Activated T-helper 2 cell treated with anti-CD3 and anti-CD28 coated beads, Interferon-gamma antibody, Interleukin-2, Interleukin-4, amounts not matched to agents 10 μg/mL and 5 μg/mL and 100 μg/mL, durations not matched to agents 14 hours and 24 hours and 36 hours (primary cell): ENCODE results near the gene MSH3. TPM values are rescaled to one million over a fixed set of nuclear protein-coding genes. Genes with fewer than 3 reads are reported as not detected.

Experiments
- DNase-seq: peaks from one replicate; pipeline ENCODE4 v3.0.0; 2021; ENCODE audit warnings: low spot score
- H3K27ac Mint-ChIP-seq: one replicate; pipeline ENCODE4 v1.8.0; 2021; ENCODE audit warnings: mixed read lengths
- H3K27me3 Mint-ChIP-seq: one replicate; pipeline ENCODE4 v1.8.0; 2021; ENCODE audit warnings: low read depth, mixed read lengths
- H3K36me3 Mint-ChIP-seq: one replicate; pipeline ENCODE4 v1.8.0; 2021; ENCODE audit warnings: low read depth, mixed read lengths
- H3K4me1 Mint-ChIP-seq: one replicate; pipeline ENCODE4 v1.8.0; 2021; ENCODE audit warnings: low read depth, mixed read lengths
- H3K4me3 Mint-ChIP-seq: one replicate; pipeline ENCODE4 v1.8.0; 2021; ENCODE audit warnings: low read depth, mild to moderate bottlenecking, moderate library complexity, mixed read lengths
- H3K9me3 Mint-ChIP-seq: one replicate; pipeline ENCODE4 v1.8.0; 2021; ENCODE audit warnings: mixed read lengths
- intact Hi-C: fragments of 100-400 bp; cut with micrococcal nuclease; formaldehyde crosslinking; loops from one replicate; pipeline ENCODE4 v1.15.1; 2023
- total RNA-seq: library from RNA; stranded (reverse); gene quantifications from 2 replicates; pipeline ENCODE4 v1.2.3, GENCODE V29; 2022

The MSH3 gene
- total RNA-seq, 1 donor from 2014 or later, result 20.6 TPM

GRCh38 chr5:80665057-80665456, 10.6 kb downstream of the MSH3 start:
- no peaks in the 10 kb centered on the region for H3K9me3 Mint-ChIP-seq
- H3K27me3 Mint-ChIP-seq, result no peaks in the 10 kb centered on the region
- DNase-seq, result no peak
- H3K27ac Mint-ChIP-seq, result no peak overlapping the region
- intact Hi-C loops, result no loop called here
- no peak overlapping the region for H3K4me3 Mint-ChIP-seq
- H3K36me3 Mint-ChIP-seq, result peaks cover 75% of the 10 kb centered on the region
- H3K4me1 Mint-ChIP-seq, result peaks cover 23% of the 10 kb centered on the region

GRCh38 chr5:80667384-80667783, 12.9 kb downstream of the MSH3 start:
- intact Hi-C loops, result no loop called here
- peaks cover 76% of the 10 kb centered on the region for H3K36me3 Mint-ChIP-seq
- DNase-seq, result no peak

GRCh38 chr5:80668016-80668969, 13.8 kb downstream of the MSH3 start:
- Mint-ChIP-seq H3K4me1 (peaks cover 22% of the 10 kb centered on the region), H3K4me3 (no peak overlapping the region), H3K27me3 (no peaks in the 10 kb centered on the region), H3K9me3 (no peaks in the 10 kb centered on the region), H3K27ac (no peak overlapping the region), H3K36me3 (peaks cover 74% of the 10 kb centered on the region)
- intact Hi-C loops, result no loop called here
- DNase-seq, result no peak

More at GRCh38 chr5:80667384-80667783, 12.9 kb downstream of the MSH3 start:
- Mint-ChIP-seq H3K27ac (no peak overlapping the region), H3K4me1 (peaks cover 21% of the 10 kb centered on the region), H3K27me3 (no peaks in the 10 kb centered on the region), H3K4me3 (no peak overlapping the region), H3K9me3 (no peaks in the 10 kb centered on the region)

GRCh38 chr5:80672140-80672736, 17.8 kb downstream of the MSH3 start:
- H3K27ac Mint-ChIP-seq, result no peak overlapping the region
- no peaks in the 10 kb centered on the region for H3K9me3 Mint-ChIP-seq
- intact Hi-C loops, result loop anchor here (5.0 kb wide), 3 partner anchors 190 to 580 kb away; no protein-coding TSS in a partner anchor
- no peaks in the 10 kb centered on the region for H3K27me3 Mint-ChIP-seq
- H3K4me3 Mint-ChIP-seq, result no peak overlapping the region
- peaks cover 72% of the 10 kb centered on the region for H3K36me3 Mint-ChIP-seq
- peak; percentile 43 for DNase-seq
- H3K4me1 Mint-ChIP-seq, result peaks cover 5% of the 10 kb centered on the region

- H3K9me3 Mint-ChIP-seq, result no peaks in the 10 kb centered on the region
- no peak for DNase-seq
- H3K27me3 Mint-ChIP-seq, result no peaks in the 10 kb centered on the region
- peaks cover 1% of the 10 kb centered on the region for H3K4me1 Mint-ChIP-seq
- intact Hi-C loops, result no loop called here
- H3K4me3 Mint-ChIP-seq, result no peak overlapping the region
- no peak overlapping the region for H3K27ac Mint-ChIP-seq
- peaks cover 64% of the 10 kb centered on the region for H3K36me3 Mint-ChIP-seq
Observed at GRCh38 chr5:80676706-80677105, 22.3 kb downstream of the MSH3 start.

GRCh38 chr5:80686757-80687156, 32.3 kb downstream of the MSH3 start:
- Mint-ChIP-seq H3K9me3 (no peaks in the 10 kb centered on the region), H3K4me3 (no peak overlapping the region), H3K4me1 (peaks cover 27% of the 10 kb centered on the region), H3K27ac (no peak overlapping the region), H3K36me3 (peaks cover 48% of the 10 kb centered on the region), H3K27me3 (no peaks in the 10 kb centered on the region)
- DNase-seq, result no peak
- intact Hi-C loops, result loop anchor here (1.0 to 10.0 kb wide), 4 partner anchors 278 to 509 kb away; partner anchors contain the start of gene RASGRF2

- no peak overlapping the region for H3K4me3 Mint-ChIP-seq
- DNase-seq, result no peak
- H3K36me3 Mint-ChIP-seq, result peaks cover 31% of the 10 kb centered on the region
- intact Hi-C loops, result loop anchor here (10.0 kb wide), 1 partner anchor 276 kb away; the partner anchor contains the start of gene RASGRF2
- H3K27me3 Mint-ChIP-seq, result no peaks in the 10 kb centered on the region
- no peaks in the 10 kb centered on the region for H3K9me3 Mint-ChIP-seq
- H3K4me1 Mint-ChIP-seq, result peaks cover 27% of the 10 kb centered on the region
- H3K27ac Mint-ChIP-seq, result no peak overlapping the region
Observed at GRCh38 chr5:80688648-80689420, 34.4 kb downstream of the MSH3 start.

GRCh38 chr5:80689627-80690026, 35.2 kb downstream of the MSH3 start:
- no peaks in the 10 kb centered on the region for H3K27me3 Mint-ChIP-seq
- H3K4me3 Mint-ChIP-seq, result no peak overlapping the region
- H3K36me3 Mint-ChIP-seq, result peaks cover 23% of the 10 kb centered on the region
- intact Hi-C loops, result loop anchor here (10.0 kb wide), 1 partner anchor 275 kb away; the partner anchor contains the start of gene RASGRF2
- DNase-seq, result no peak
- no peaks in the 10 kb centered on the region for H3K9me3 Mint-ChIP-seq
- no peak overlapping the region for H3K27ac Mint-ChIP-seq
- H3K4me1 Mint-ChIP-seq, result peaks cover 24% of the 10 kb centered on the region

GRCh38 chr5:80695666-80696065, 41.2 kb downstream of the MSH3 start:
- no peaks in the 10 kb centered on the region for H3K9me3 Mint-ChIP-seq
- intact Hi-C loops, result no loop called here
- no peaks in the 10 kb centered on the region for H3K27me3 Mint-ChIP-seq
- no peak overlapping the region for H3K27ac Mint-ChIP-seq
- H3K4me3 Mint-ChIP-seq, result no peak overlapping the region
- peaks cover 26% of the 10 kb centered on the region for H3K36me3 Mint-ChIP-seq
- no peak for DNase-seq
- peaks cover 11% of the 10 kb centered on the region for H3K4me1 Mint-ChIP-seq

- Mint-ChIP-seq H3K4me1 (peaks cover 12% of the 10 kb centered on the region), H3K27ac (no peak overlapping the region)
Observed at GRCh38 chr5:80696450-80696849, 42.0 kb downstream of the MSH3 start.

GRCh38 chr5:80697100-80697499, 42.6 kb downstream of the MSH3 start:
- H3K4me3 Mint-ChIP-seq, result no peak overlapping the region
- no peak for DNase-seq
- intact Hi-C loops, result no loop called here
- H3K9me3 Mint-ChIP-seq, result no peaks in the 10 kb centered on the region
- H3K27ac Mint-ChIP-seq, result no peak overlapping the region
- H3K4me1 Mint-ChIP-seq, result peaks cover 15% of the 10 kb centered on the region
- peaks cover 33% of the 10 kb centered on the region for H3K36me3 Mint-ChIP-seq
- no peaks in the 10 kb centered on the region for H3K27me3 Mint-ChIP-seq

More at GRCh38 chr5:80696450-80696849, 42.0 kb downstream of the MSH3 start:
- intact Hi-C loops, result no loop called here
- no peak overlapping the region for H3K4me3 Mint-ChIP-seq
- H3K36me3 Mint-ChIP-seq, result peaks cover 28% of the 10 kb centered on the region
- H3K27me3 Mint-ChIP-seq, result no peaks in the 10 kb centered on the region
- no peaks in the 10 kb centered on the region for H3K9me3 Mint-ChIP-seq
- DNase-seq, result no peak

GRCh38 chr5:80698369-80698768, 43.9 kb downstream of the MSH3 start:
- intact Hi-C loops, result no loop called here
- no peaks in the 10 kb centered on the region for H3K27me3 Mint-ChIP-seq
- H3K4me3 Mint-ChIP-seq, result no peak overlapping the region
- H3K27ac Mint-ChIP-seq, result peak overlapping the region; percentile 2
- H3K4me1 Mint-ChIP-seq, result peaks cover 15% of the 10 kb centered on the region
- peaks cover 37% of the 10 kb centered on the region for H3K36me3 Mint-ChIP-seq
- H3K9me3 Mint-ChIP-seq, result no peaks in the 10 kb centered on the region
- DNase-seq, result no peak
